ENCODE measurements around the gene DAB2.

DAB2 gene

DNA sequence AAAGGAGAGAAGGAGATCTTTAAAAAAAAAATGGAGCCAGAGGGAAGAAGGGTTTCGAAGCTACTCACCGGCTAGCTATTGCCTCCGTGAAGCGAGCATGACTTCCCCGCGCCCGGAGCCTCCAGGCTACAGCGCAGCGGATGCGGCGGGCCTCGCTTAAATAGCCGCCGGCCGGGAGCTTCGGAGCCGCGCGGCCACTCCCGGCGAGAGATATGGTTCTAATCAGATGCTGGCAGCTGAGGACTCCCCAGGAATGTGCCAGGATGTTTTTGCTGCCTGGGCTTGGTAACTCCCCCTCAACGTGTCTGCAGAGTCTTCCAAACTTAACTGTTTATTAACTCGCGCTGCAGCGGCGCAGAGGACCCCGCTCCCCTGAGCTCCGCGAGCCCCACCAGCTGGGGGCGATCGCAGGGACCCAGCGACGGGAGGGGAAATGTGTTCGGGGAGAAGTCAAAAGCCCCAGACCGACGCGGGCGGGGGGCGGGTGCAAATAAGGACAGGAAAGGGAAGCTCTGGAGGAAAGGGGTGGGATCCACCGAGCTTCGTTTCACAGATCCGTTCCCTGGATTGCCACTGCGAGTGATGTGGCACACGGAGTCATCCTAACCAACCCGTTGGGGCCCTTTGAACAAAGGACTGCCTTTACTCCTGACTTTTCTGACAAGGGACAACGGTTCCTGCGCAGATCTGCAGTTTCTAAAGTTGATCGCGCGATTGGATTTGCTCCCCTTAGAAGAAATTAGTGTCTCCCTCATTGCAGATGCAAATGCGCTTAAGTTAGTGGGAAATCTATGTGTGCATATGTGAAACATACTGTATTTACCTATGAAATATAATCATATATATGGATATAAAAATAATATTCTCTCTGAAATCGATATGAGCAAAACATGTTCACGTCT is at the start of gene DAB2:
Gene DAB2, minus strand, starts transcription at position 245 of the 902 bp plus-strand sequence. CDS start 30,660 bp downstream, outside the sequence.
- DNase-seq: no peak

GRCh38 chr5:39473156-39473775 is 48.5 kb upstream of the DAB2 start:
- DNase-seq: peak; percentile 2

DNA sequence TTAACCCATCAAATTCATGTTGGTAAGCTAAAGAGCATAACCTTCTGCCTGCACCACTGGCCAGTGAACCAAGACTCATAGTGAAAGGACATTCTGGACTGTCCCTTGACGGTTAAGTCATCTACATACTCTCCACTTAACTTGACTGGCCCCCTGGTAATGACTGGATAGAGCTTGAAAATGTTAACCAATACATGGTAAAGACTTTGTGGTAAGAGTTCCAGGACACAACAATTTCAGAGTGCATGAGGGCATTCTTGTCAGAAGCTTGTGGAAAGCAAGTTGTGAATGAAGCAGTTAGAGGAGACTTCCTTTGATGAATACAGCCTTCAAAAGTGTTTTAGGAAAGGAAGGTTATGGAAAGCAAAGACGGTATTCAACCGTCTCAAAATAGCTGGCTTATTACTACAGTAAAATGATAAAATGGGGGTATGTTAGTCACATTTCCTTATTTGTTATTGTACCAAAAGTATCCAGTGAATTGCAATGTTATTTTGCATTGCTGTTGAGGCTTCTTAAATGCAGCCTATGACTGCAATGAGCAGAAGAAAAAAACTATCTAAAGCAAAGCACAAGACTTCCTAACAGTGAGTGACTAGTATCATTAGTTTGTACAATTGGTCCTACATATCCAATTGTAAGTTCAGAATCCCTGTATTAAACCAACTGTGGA is 47.2 kb upstream of the DAB2 start:
- no peak for DNase-seq

DNA sequence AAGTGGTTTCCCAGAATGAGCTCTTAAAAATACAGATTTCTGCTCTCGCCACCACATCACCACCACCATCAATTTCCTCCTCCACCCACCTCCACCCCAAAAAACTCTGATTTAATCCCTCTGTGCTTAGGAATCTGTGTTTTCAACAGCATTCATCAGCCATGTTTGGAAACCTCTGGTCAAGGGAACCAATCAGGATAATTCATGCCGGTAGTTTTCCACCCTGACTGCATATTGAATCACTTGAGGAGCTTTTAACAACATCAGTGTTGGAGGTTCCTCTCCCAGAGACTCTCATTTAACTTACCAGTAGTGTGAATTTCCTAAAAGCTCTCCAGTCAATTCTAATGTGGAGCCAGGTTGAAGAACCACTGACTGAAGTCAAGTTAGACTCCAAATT is 46.0 kb upstream of the DAB2 start:
- DNase-seq: no peak

DNA sequence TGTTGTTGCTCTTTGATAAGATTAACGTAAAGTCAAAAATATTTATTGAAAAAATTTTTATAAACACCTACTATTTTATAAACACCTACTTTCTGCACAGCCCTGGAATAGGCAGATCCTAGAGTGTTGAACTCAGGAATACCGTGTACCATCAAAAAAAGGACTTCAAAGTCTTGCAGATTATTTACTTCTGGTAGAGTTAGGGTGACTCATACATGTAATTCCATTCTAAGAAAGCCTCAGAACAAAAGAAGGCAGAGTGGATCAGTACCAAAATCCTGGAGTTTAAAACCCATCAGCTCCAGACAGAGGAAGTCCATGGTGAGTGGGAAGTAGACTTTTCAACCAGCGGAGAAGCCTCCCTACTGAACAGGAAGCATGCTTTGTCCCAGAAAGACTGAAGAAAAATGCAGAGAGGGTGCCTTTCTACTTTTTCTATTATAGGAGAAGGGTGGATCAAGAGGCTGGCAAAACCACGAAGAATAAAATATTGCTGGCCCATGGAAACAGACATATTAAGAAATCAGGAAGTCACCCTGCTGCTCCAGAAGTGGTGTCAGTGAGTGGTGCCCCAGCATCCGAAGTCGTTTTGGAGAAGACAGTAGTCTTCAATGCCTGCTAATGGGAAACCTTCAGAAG is 45.1 kb upstream of the DAB2 start:
- no peak for DNase-seq

- DNase-seq: no peak
These were observed 44.4 kb upstream of the DAB2 start for GRCh38 chr5:39469176-39469575.

DNA sequence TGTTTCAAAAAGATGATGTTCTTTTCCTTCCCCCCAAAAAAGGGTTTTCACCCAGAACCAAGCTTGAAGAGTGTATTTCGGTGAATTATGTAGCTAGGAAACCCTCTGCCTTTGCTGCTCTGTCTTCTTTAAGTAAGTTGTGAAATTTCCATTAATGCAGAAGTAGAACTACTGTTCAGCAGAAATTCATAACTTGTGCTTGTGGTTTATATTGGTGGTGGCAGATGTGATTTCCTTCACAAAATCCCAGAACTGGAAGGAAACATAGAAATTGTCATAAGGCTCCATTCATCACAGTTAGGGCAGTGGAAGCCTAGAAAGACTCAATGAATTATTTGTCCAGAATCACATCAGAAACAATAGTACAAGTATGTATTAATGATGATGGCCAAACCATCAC is 42.1 kb upstream of the DAB2 start:
- DNase-seq: no peak

DNA sequence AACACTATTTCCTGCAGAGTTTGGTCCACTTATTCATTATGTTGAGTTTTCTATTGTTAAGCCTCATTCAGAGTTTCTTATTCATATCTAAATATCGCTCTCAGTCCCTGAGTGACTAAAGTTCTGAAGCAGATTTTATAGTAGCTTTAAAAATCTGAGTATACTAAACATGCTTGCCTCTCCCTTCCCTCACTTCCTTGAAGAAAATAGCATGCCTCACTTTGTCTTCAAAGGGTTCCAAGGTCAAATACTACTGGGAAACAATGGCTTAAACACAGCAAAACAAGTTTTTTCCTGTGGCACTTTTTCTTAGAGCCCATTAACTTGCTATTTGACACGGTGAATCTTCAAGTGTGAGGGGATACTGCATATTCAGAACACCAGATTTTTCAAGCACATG is 41.1 kb upstream of the DAB2 start:
- no peak for DNase-seq

- no peak for DNase-seq
These were observed 40.3 kb upstream of the DAB2 start for GRCh38 chr5:39465097-39465496.

DNA sequence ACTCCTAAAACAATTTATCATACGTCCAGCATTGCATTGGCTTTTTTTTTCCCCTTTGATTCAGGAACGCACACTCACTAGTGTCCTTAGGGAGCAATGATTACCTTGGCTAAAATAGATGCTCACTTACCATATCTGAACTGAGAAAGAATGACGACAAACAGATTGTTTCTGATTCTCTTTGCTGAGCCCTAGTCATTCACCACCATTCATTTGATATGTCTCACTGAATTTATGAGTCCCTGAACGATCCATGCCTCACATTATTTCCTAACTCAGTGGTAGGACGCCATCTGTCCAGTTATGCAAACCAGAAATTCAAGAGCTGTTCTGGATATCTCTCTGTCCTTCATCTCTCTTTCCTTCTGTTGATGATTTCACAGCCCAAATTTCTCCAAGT is 39.3 kb upstream of the DAB2 start:
- DNase-seq: no peak

- DNase-seq: no peak
These were observed 37.4 kb upstream of the DAB2 start for GRCh38 chr5:39462211-39462610.

DNA sequence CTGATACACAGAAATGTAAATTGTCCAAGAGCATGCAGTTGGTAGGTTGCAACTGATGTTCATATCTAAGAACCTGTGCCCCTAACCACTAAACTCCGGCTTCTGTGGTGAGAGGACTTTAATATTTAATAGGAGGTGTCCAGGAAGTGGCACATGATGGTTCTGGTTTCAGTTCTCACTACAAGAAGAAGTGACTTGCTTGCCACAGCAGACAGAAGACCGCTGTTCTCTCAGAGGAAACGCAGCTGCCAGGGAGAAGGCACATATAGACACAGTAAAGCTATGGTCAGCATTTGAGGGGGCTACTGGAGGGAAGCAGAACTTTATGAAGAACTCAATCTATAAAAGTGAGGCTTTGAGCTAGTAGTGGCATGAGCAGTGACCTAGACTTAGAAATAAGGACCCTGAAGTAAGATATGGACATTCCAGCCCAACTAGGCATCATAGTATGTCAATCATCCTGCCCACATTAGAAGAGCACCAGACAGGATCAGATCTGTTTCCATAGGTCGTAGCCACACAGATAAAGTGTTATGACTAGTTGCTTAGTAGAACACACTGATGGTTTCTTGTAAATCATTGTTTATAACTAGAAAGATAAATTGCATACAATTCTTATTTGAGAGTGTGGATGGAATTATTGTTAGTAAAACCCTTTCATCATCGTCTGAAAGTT is 36.4 kb upstream of the DAB2 start:
- no peak for DNase-seq

DNA sequence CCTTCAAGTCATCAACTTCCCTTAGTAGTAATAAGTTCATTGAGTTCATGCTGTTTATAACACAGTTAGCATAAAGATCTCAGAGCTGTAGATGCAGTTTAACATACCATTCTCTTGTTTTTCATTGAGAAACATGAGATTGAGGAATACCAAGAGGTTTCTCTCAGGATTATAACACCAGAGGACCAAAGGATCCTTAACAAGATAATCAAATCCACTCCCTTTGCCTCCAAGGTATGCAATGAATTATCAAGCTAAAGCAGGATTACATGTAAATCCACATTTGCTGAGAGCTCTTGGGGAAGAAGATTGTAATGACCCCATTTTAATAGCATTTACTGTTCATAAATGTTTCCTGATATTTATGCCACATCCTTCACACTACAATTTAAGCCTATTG is 35.1 kb upstream of the DAB2 start:
- DNase-seq: no peak

GRCh38 chr5:39459071-39459470 is 34.3 kb upstream of the DAB2 start:
- no peak for DNase-seq

- no peak for DNase-seq
These were observed 30.9 kb upstream of the DAB2 start for GRCh38 chr5:39455645-39456044.

DNA sequence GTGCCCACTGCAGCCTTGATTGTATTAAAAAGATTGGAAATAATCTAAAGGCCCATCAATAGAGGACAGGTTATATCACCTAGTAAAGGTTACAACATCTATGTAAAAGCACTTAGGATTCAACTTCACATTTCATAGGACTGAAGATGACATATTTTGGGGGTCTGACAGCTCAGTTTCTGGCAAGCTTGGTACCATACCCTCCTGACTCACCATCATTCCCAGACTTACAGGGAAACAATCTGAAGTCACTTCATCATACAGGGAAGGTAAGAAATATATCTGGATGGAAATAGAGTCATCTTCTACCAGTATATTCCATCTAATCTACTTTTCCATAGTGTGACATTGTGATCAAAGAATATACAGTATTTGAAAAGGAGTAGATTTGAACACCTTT is 28.8 kb upstream of the DAB2 start:
- DNase-seq: no peak

GRCh38 chr5:39452846-39453245 is 28.1 kb upstream of the DAB2 start:
- DNase-seq: no peak

GRCh38 chr5:39451276-39451941 is 26.6 kb upstream of the DAB2 start:
- no peak for DNase-seq

DNA sequence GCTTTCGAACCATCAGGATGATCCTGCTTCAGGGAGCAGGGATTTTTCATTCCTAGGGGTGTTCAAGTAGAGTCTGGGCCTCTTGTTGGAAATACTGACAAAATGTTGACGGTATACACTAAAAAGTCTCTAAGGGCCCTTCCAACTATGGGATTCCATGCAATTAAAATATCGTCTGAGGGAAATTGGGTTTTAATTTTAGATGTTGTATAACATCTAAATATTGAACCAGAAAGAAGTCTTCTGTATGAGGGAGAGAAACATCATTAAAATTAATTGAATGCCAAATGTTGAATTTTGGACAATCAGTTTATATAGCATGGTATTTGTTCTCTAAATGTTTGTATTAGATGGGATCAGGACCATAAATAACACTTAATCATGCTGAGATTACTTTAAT is 25.7 kb upstream of the DAB2 start:
- DNase-seq: no peak

DNA sequence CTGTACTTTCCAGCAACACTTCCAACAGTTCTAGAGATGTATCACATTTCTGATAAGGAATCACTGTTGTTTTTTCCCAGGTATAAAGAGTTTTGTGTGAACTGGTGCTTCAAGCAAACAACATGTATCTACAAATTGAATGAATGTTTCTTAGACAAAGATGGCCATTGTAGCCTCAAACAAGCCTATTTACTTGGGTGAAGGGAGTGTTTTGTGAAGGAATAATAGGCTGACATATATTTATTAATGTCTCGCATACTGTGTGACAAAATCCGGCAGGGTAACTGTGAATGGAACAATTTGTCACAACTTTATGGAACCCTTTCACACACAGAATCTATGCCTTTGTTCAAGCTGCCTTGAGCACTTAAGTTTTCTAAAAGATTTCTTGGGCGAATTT is 24.8 kb upstream of the DAB2 start:
- DNase-seq: no peak

- DNase-seq: no peak
These were observed 23.8 kb upstream of the DAB2 start for GRCh38 chr5:39448506-39449128.

GRCh38 chr5:39447968-39448367 is 23.2 kb upstream of the DAB2 start:
- no peak for DNase-seq

Data from NCI-H524 treated with DMSO at 0.1 percent for 48 hours (cell line).